Activated naive CD4-positive, alpha-beta T cell treated with anti-CD3 and anti-CD28 coated beads, Interleukin-2, amount 50 U/mL, for 24 hours (primary cell): ENCODE results near the gene HHIPL1.

Experiments
- H3K27ac Mint-ChIP-seq: one replicate; pipeline ENCODE4 v1.8.0; 2021; ENCODE audit warnings: mild to moderate bottlenecking, mixed read lengths
- H3K27me3 Mint-ChIP-seq: one replicate; pipeline ENCODE4 v1.8.0; 2021; ENCODE audit warnings: mixed read lengths
- H3K36me3 Mint-ChIP-seq: one replicate; pipeline ENCODE4 v1.8.0; 2021; ENCODE audit warnings: mixed read lengths
- H3K4me1 Mint-ChIP-seq: one replicate; pipeline ENCODE4 v1.8.0; 2021; ENCODE audit warnings: mixed read lengths
- H3K4me3 Mint-ChIP-seq: one replicate; pipeline ENCODE4 v1.8.0; 2021; ENCODE audit warnings: mild to moderate bottlenecking, mixed read lengths
- H3K9me3 Mint-ChIP-seq: one replicate; pipeline ENCODE4 v1.8.0; 2021; ENCODE audit warnings: mixed read lengths

HHIPL1 gene

DNA sequence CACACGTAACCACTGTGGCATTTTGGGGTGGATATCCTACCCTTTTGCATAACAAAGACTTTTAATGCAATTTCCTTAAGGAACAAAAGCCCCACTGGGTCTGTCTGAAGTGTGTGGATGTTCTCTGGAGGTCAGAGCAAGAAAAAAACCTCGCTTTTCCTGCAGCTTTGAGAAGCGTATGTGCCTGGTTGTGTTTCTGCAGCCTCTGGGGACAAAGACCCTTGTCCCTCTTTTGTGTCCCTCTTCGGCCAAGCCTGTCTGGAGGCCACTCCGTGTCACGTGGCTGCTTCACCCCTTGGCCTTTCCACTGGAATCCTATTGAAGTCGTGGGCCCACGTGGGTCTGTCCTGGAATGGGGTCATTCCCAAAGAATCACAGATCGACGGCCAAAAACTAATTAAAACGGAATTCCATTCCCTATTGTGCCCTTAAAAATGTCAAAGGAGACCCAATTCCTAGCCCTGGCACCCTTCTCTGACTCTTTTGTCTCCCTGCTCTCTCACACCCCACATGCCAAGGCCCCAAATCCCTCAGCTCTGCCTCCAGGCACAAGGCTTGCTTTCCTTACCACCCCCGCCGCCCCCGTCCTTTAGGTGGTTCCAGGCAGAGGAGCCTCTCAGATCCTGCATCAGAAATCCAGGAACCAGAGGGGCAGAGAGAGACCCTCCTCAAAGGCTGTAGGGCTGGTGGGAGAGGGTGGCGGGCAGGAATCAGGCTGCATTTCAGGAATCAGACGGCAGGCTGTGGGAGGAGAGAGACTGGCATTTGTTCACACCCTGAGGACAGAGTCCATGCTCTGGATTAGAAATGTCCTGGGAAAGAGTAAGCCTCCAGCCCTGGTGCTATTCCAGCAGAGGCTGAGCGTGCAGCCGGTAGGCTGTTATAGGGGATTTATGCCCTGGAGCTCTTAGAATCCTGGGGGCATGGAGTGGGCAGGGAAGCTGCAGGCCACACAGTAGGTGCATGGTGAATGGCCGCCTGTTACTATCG, 26.6 kb downstream of the HHIPL1 start:
- Mint-ChIP-seq H3K27ac (no peak overlapping the region), H3K36me3 (no peaks in the 10 kb centered on the region), H3K27me3 (peaks cover 8% of the 10 kb centered on the region), H3K4me1 (no peaks in the 10 kb centered on the region), H3K9me3 (no peaks in the 10 kb centered on the region), H3K4me3 (no peak overlapping the region)

- Mint-ChIP-seq H3K4me1 (no peaks in the 10 kb centered on the region), H3K9me3 (no peaks in the 10 kb centered on the region), H3K4me3 (no peak overlapping the region), H3K36me3 (no peaks in the 10 kb centered on the region), H3K27ac (no peak overlapping the region), H3K27me3 (peaks cover 8% of the 10 kb centered on the region)
These were observed 27.8 kb downstream of the HHIPL1 start for GRCh38 chr14:99672506-99673304.

GRCh38 chr14:99673305-99674063, 28.6 kb downstream of the HHIPL1 start:
- Mint-ChIP-seq H3K9me3 (no peaks in the 10 kb centered on the region), H3K27me3 (peaks cover 8% of the 10 kb centered on the region), H3K4me3 (no peak overlapping the region), H3K27ac (no peak overlapping the region), H3K4me1 (no peaks in the 10 kb centered on the region), H3K36me3 (no peaks in the 10 kb centered on the region)

DNA sequence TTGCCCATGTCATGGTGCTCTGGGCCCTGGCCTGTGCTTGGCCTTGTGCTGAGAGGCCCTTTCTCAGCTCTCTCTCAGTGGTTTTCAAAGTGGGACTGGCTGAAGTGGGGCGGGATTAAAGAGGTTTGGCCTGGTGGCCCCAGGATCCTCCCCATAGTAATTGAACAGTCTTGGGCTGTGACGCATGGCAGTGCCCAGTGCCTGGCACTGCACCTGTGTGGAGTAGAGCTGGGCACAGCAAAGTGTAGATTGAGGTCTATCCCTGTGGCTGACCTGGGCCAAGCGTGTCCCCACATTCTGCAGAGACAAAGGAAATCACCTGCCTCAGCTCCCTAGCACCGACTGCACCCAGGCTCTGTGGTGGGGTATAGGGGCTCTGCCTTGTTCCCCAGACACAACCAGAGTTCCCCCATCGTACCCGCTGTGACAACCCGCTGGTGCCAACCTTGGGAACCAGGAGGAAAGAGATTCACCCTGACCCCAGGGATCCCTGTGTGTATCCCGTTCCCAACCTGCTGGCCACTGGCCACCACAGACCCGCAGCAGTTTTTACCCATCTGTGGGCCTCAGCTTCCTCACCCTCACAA, 29.2 kb downstream of the HHIPL1 start:
- Mint-ChIP-seq H3K9me3 (no peaks in the 10 kb centered on the region), H3K36me3 (peaks cover 1% of the 10 kb centered on the region), H3K27ac (no peak overlapping the region), H3K27me3 (peaks cover 8% of the 10 kb centered on the region), H3K4me3 (no peak overlapping the region), H3K4me1 (no peaks in the 10 kb centered on the region)

- peaks cover 2% of the 10 kb centered on the region for H3K36me3 Mint-ChIP-seq
- no peaks in the 10 kb centered on the region for H3K4me1 Mint-ChIP-seq
- no peaks in the 10 kb centered on the region for H3K9me3 Mint-ChIP-seq
- H3K27me3 Mint-ChIP-seq, result peaks cover 8% of the 10 kb centered on the region
- H3K27ac Mint-ChIP-seq, result no peak overlapping the region
- H3K4me3 Mint-ChIP-seq, result no peak overlapping the region
These were observed 29.9 kb downstream of the HHIPL1 start for GRCh38 chr14:99674776-99675381.

DNA sequence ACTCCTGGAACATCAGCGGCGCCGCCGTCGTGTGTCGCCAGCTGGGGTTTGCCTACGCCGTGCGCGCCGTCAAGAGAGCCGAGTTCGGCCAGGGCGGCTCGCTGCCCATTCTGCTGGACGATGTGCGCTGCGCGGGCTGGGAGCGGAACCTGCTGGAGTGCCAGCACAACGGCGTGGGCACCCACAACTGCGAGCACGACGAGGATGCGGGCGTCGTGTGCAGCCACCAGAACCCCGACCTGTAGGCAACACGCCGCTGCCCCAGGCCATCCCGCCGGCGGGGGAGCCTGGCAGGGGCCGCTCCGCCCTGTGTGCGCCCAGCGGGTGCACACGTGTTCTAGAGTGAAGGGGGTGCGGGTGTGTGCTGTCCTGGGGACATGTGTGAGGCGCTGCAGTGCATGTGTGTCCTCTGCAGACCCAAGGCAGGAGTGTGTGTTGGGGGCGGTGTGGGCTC, 30.5 kb downstream of the HHIPL1 start:
- peaks cover 2% of the 10 kb centered on the region for H3K36me3 Mint-ChIP-seq
- H3K9me3 Mint-ChIP-seq, result no peaks in the 10 kb centered on the region
- no peaks in the 10 kb centered on the region for H3K4me1 Mint-ChIP-seq

GRCh38 chr14:99675951-99676350, 31.0 kb downstream of the HHIPL1 start:
- H3K9me3 Mint-ChIP-seq, result no peaks in the 10 kb centered on the region
- H3K27ac Mint-ChIP-seq, result no peak overlapping the region
- H3K36me3 Mint-ChIP-seq, result peaks cover 2% of the 10 kb centered on the region

More for the DNA sequence above, 30.5 kb downstream of the HHIPL1 start:
- no peak overlapping the region for H3K27ac Mint-ChIP-seq
- peaks cover 7% of the 10 kb centered on the region for H3K27me3 Mint-ChIP-seq
- no peak overlapping the region for H3K4me3 Mint-ChIP-seq

GRCh38 chr14:99676657-99677056, 31.7 kb downstream of the HHIPL1 start:
- Mint-ChIP-seq H3K27ac (no peak overlapping the region), H3K4me3 (no peak overlapping the region)

More at GRCh38 chr14:99675951-99676350, 31.0 kb downstream of the HHIPL1 start:
- Mint-ChIP-seq H3K4me1 (no peaks in the 10 kb centered on the region), H3K4me3 (no peak overlapping the region), H3K27me3 (peaks cover 5% of the 10 kb centered on the region)

DNA sequence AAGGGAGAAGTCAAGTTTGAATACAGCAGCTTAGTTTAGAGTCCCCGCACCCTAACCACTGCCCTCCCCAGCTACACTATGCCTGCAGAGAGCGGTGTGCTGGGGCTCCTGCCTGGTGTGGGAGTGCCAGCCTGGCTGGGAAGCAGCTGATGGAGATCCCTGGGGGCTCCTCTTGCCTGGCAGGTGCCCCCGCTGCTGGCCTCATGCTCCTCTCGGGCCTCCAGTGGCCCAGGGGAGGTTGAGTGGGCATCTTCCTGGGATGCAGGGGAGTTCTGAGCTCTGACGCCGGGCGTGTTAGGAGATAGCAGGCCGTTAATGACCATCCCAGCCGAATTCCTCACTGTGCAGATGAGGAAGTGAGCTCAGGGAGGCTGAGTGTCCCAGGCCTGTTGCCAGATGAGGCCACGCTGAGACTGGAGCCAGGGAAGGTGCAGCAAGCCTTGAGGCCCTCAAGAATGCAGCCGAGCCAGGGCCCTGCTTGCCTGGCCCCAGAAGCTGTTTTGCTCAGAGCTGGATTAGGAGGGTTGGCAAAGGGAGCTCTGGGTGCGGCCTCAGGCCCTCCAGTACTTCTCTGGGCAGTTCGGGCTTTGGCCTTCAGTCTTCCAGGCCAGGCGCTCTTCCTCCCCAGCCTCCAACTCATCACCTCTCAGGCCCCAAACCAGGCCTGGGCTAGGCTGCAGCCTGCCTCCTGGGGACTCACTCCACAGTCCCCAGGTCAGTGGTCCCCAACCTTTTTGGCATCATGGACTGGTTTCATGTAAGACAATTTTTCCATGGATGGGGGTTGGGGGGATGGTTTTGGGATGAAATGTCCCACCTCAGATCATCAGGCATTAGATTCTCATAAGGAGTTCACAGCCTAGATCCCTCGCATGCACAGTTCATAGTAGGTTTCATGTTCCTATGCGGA, 32.6 kb downstream of the HHIPL1 start:
- Mint-ChIP-seq H3K27me3 (peaks cover 4% of the 10 kb centered on the region), H3K4me3 (no peak overlapping the region), H3K27ac (no peak overlapping the region), H3K4me1 (peaks cover under 1% of the 10 kb centered on the region), H3K36me3 (peaks cover 2% of the 10 kb centered on the region), H3K9me3 (no peaks in the 10 kb centered on the region)

More at GRCh38 chr14:99676657-99677056, 31.7 kb downstream of the HHIPL1 start:
- H3K27me3 Mint-ChIP-seq, result peaks cover 5% of the 10 kb centered on the region
- no peaks in the 10 kb centered on the region for H3K9me3 Mint-ChIP-seq
- peaks cover 2% of the 10 kb centered on the region for H3K36me3 Mint-ChIP-seq
- no peaks in the 10 kb centered on the region for H3K4me1 Mint-ChIP-seq

GRCh38 chr14:99678198-99678597, 33.3 kb downstream of the HHIPL1 start:
- no peak overlapping the region for H3K27ac Mint-ChIP-seq
- H3K27me3 Mint-ChIP-seq, result peaks cover 2% of the 10 kb centered on the region
- H3K4me1 Mint-ChIP-seq, result peaks cover 4% of the 10 kb centered on the region
- no peaks in the 10 kb centered on the region for H3K9me3 Mint-ChIP-seq
- no peak overlapping the region for H3K4me3 Mint-ChIP-seq
- H3K36me3 Mint-ChIP-seq, result peaks cover 2% of the 10 kb centered on the region

GRCh38 chr14:99679111-99679510, 34.2 kb downstream of the HHIPL1 start:
- no peak overlapping the region for H3K27ac Mint-ChIP-seq
- peaks cover 4% of the 10 kb centered on the region for H3K4me1 Mint-ChIP-seq
- H3K9me3 Mint-ChIP-seq, result no peaks in the 10 kb centered on the region
- peaks cover 2% of the 10 kb centered on the region for H3K36me3 Mint-ChIP-seq
- no peak overlapping the region for H3K4me3 Mint-ChIP-seq
- H3K27me3 Mint-ChIP-seq, result peaks cover 2% of the 10 kb centered on the region

DNA sequence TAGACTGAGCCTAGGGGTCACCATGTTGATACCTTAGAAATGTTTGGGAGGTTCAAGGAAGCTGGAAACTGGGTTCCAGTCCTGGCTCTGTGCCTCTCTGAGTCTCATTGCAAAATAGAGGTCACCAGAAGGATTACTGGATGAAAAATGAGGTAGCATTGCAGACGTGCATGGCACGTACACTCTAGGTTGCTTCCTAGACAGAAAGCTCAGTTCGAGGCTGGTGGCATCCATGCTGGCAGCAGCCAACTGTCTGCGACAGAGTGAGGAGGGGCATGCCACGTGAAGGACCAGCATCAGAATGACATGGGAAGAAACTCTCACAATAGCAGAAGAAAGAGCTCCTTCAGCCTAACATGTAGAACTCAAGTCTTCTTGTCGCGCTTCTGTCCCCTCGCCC, 34.6 kb downstream of the HHIPL1 start:
- H3K9me3 Mint-ChIP-seq, result no peaks in the 10 kb centered on the region
- peaks cover 2% of the 10 kb centered on the region for H3K36me3 Mint-ChIP-seq
- H3K4me1 Mint-ChIP-seq, result peaks cover 4% of the 10 kb centered on the region
- no peak overlapping the region for H3K4me3 Mint-ChIP-seq
- H3K27me3 Mint-ChIP-seq, result peaks cover under 1% of the 10 kb centered on the region
- H3K27ac Mint-ChIP-seq, result no peak overlapping the region

DNA sequence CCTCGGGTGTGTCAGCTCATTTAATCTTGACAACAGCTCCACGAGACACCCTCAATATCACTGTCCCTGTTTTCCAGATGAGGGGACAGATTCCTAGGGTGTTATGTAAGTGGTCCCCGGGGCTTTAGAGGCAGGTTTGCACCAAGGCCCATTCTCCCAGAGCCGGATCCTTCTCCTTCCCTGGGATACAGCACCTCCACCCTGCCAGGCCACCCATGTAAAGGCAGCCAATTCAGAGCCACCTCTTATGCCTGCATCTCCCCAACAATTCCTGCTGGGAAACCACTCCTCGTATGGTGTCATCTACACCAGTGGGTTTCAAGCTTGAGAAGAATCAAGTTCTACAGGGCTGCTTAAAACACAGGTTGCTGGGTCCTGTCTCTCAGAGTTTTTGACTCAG, 35.1 kb downstream of the HHIPL1 start:
- Mint-ChIP-seq H3K4me3 (no peak overlapping the region), H3K4me1 (peaks cover 4% of the 10 kb centered on the region), H3K27ac (no peak overlapping the region), H3K36me3 (peaks cover 2% of the 10 kb centered on the region), H3K27me3 (no peaks in the 10 kb centered on the region), H3K9me3 (no peaks in the 10 kb centered on the region)
